ENCODE measurements around the gene JPT2.

- TF ChIP-seq POLR2A (IDR thresholded peaks at IDR 0.05): no peak
- TF ChIP-seq CTCF (IDR thresholded peaks at IDR 0.05): no peak
Observed at GRCh38 chr16:1729445-1729844, 51.4 kb downstream of the JPT2 start.
